HFFc6 (cell line): ENCODE measurements around the gene TMEM200B. TPM values are rescaled to one million over a fixed set of nuclear protein-coding genes. Genes with fewer than 3 reads are reported as not detected.

Source experiments
- DNase-seq: peaks from one replicate; pipeline ENCODE4 v3.0.0-alpha.2; 2018
- H3K27ac Mint-ChIP-seq: 2 replicates; pipeline ENCODE4 v1.8.0; 2020; ENCODE audit warnings: mild to moderate bottlenecking, mixed read lengths
- H3K27me3 Mint-ChIP-seq: 2 replicates; pipeline ENCODE4 v1.8.0; 2021; ENCODE audit warnings: mild to moderate bottlenecking, moderate library complexity, mixed read lengths; ENCODE audit not compliant: insufficient read depth
- H3K36me3 Mint-ChIP-seq: 2 replicates; pipeline ENCODE4 v1.8.0; 2021; ENCODE audit warnings: low read depth, mixed read lengths
- H3K4me1 Mint-ChIP-seq: 2 replicates; pipeline ENCODE4 v1.8.0; 2020; ENCODE audit warnings: low read depth, mixed read lengths
- H3K4me3 Mint-ChIP-seq: 2 replicates; pipeline ENCODE4 v1.8.0; 2020; ENCODE audit warnings: mild to moderate bottlenecking, moderate library complexity, mixed read lengths
- H3K9me3 Mint-ChIP-seq: 2 replicates; pipeline ENCODE4 v1.8.0; 2020; ENCODE audit warnings: mild to moderate bottlenecking, mixed read lengths
- total RNA-seq, 6 experiments: library from RNA; stranded (reverse); fragmentation: NEBNext Ultra II Directional; extraction: Animal tissue kit (Norgen Biotek cat#: 25700); gene quantifications; 2 replicates in 1 of 6; 3 replicates in 5 of 6; pipeline ENCODE4 v1.2.3, GENCODE V29; 2021
- TF ChIP-seq, protein P1 (sequence below): fragments of 200-600 bp; sonication (generic); IDR thresholded peaks from 2 replicates; pipeline ENCODE4 v1.5.0; 2021; ENCODE audit warnings: antibody characterized with exemption, mild to moderate bottlenecking

The TMEM200B gene
- total RNA-seq, 6 experiments from 2014 or later: 12.7 to 15.4 (median 13.6) TPM

DNA sequence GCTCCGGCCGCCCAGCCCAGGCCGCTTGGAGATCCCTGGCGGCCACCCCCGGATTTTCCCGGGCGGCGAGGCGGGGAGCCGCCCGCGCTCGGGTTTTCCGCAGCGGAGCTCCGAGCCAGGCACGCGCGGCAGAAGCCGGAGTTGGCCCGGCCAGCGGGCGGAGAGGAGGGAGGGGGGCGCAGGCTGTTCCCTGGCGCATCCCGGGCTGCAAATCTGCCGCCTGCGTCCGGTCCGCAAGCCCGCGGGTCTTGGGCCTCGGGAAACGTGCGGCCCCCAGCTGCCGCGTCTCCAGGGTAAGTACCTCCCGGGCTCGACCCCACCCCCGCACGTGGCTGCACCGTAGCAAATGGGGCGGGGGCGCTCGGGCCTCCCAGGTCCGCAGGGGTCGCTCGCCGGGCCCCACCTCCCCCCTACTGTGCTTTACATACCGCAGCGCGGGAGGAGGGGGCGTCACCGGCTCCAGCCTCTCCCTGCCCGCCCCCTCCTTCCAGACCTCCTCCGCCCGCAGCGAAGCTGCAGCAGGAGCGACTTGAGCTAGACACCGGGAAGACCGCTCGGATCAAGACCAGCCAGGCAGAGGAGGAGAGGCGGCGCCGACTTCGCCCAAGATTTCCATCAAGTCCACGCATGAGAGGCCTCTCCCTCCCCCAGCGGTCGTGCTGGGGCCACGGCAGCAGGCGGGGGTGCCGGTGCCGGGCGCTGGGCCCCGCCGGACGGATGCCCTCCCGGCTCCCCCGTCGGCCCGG, 1.6 kb downstream of the TMEM200B start:
- H3K36me3 Mint-ChIP-seq: no peaks in the 10 kb centered on the region
- peak overlapping the region; percentile 94 for H3K27ac Mint-ChIP-seq
- H3K4me3 Mint-ChIP-seq: peak overlapping the region; percentile 86
- no peak for DNase-seq
- peaks cover 4% of the 10 kb centered on the region for H3K27me3 Mint-ChIP-seq
- TF ChIP-seq, protein P1, sequence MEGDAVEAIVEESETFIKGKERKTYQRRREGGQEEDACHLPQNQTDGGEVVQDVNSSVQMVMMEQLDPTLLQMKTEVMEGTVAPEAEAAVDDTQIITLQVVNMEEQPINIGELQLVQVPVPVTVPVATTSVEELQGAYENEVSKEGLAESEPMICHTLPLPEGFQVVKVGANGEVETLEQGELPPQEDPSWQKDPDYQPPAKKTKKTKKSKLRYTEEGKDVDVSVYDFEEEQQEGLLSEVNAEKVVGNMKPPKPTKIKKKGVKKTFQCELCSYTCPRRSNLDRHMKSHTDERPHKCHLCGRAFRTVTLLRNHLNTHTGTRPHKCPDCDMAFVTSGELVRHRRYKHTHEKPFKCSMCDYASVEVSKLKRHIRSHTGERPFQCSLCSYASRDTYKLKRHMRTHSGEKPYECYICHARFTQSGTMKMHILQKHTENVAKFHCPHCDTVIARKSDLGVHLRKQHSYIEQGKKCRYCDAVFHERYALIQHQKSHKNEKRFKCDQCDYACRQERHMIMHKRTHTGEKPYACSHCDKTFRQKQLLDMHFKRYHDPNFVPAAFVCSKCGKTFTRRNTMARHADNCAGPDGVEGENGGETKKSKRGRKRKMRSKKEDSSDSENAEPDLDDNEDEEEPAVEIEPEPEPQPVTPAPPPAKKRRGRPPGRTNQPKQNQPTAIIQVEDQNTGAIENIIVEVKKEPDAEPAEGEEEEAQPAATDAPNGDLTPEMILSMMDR: no peak
- H3K9me3 Mint-ChIP-seq: no peaks in the 10 kb centered on the region
- peaks cover 21% of the 10 kb centered on the region for H3K4me1 Mint-ChIP-seq

DNA sequence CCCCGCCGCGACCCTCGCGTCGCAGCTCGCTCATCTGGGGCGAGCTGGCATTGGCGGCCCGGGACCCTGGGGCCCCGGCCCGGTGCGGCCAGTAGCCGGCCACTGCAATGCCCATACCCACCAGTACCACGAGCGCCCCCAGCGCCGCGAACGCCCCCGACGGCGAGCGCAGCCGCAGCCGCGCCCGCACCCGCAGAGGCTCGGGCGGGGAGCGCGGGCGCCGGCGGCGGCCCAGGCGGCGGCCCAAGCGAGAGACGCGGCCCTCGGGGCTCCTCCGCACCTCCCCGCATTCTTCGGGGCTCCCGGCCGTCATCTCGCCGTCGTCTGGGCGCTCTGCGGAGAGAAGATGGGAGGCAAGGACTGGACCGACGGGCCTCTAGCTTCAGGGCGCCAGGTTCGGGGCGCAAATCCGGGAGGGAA, 2.2 kb downstream of the TMEM200B start:
- Mint-ChIP-seq H3K36me3 (no peaks in the 10 kb centered on the region), H3K27me3 (peaks cover 4% of the 10 kb centered on the region), H3K9me3 (no peaks in the 10 kb centered on the region), H3K4me3 (peak overlapping the region; percentile 42; the same call in 1 of the 2 replicates), H3K27ac (no peak overlapping the region), H3K4me1 (peaks cover 21% of the 10 kb centered on the region)
- TF ChIP-seq, protein P1: peak; percentile 25; the same call in 1 of the 2 replicates
- no peak for DNase-seq

DNA sequence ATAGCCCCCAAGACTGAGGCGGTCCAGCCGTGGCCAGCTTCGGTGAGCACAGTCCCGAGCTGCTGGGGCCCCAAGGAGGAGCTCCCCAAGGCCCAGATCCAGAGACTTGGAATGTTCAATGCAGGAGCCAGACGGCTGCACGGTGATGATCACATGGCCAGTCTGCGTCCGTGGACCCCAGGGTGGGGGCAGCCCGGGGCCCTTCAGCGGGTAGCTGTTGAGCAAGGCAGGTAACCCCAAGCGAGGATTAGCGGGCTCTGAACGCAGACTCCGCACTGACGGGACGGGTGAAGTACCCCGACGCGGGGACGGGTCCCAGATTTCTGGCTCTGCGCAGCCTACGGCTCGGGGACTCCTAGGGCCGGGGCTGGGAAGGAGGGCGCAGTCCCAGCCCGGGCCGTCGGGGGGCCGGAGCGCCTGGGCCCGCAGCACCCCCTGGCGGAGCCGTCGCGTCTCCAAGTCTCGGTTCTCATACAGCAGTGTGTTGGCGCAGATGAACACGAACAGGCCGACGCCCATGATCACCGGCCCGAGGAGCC, 2.7 kb downstream of the TMEM200B start:
- no peak overlapping the region for H3K27ac Mint-ChIP-seq
- peaks cover 20% of the 10 kb centered on the region for H3K4me1 Mint-ChIP-seq
- no peaks in the 10 kb centered on the region for H3K36me3 Mint-ChIP-seq
- TF ChIP-seq, protein P1: peak; percentile 71
- peak overlapping the region; percentile 9; the same call in 1 of the 2 replicates for H3K4me3 Mint-ChIP-seq
- no peaks in the 10 kb centered on the region for H3K9me3 Mint-ChIP-seq
- no peak for DNase-seq
- H3K27me3 Mint-ChIP-seq: peaks cover 4% of the 10 kb centered on the region

DNA sequence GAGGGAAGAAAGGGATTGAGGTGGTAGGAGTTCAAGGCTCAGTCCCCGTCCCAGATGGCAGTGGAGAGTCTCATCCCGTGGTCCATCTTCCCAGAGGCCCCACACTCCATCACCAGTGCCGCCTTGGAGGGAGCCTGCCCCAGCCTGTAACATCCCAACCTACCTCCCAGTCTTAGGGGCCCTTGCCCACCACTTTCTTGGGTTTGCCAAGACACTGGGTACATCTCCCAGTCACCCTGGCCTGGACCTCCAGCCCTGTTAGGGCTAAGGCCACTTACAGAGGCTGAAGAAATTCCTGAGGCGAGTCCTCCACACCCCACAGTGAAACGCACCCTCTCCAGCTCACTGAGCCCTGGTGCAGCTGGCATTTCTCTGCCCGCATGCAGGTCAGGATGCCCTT, 3.3 kb downstream of the TMEM200B start:
- H3K27ac Mint-ChIP-seq: peak overlapping the region; percentile 53; the same call in 1 of the 2 replicates
- H3K36me3 Mint-ChIP-seq: no peaks in the 10 kb centered on the region
- H3K27me3 Mint-ChIP-seq: peaks cover 2% of the 10 kb centered on the region
- DNase-seq: no peak
- TF ChIP-seq, protein P1: no peak
- H3K4me1 Mint-ChIP-seq: peaks cover 13% of the 10 kb centered on the region
- H3K4me3 Mint-ChIP-seq: no peak overlapping the region; the same call in 1 of the 2 replicates
- no peaks in the 10 kb centered on the region for H3K9me3 Mint-ChIP-seq

DNA sequence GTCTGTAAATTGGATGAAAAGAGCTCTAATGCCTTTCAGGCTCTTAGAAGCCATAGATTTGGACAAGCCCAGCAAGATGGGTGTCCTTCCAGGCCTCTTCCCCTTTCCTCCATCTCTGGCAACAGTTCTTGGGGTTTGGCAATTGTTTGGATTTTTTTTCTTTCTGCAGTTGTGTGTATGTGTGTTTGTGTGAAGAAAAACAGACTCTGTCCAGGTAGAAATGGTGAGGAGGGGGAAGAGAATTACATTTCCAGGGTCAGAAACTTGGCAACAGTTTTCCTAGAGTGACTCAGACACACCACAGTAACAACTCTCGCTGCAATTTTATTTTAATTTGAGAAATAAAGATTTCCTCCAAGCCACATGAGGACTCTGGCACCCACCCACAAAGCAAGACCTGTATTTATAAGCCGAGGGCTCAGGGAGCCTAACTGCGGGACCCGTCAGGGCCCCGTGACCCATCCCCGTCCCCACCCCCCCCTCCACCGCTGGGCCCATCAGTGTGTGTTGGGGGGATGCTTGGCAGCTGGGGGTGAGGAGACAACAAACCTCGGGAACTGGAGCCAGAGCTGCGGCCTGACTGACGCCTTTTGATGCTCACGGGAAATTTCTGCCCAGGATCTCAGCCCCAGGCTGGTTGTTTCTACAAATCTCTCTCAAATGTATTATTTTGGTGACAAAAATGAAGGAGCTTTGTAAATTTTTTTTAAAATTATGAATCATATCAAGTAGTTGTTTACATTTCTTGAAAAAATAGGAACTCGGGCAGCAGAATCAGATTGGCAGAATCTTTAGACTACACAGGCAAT, 4.4 kb downstream of the TMEM200B start:
- TF ChIP-seq, protein P1: no peak
- Mint-ChIP-seq H3K36me3 (no peaks in the 10 kb centered on the region), H3K4me1 (peaks cover 11% of the 10 kb centered on the region; the same call in 1 of the 2 replicates), H3K4me3 (no peak overlapping the region), H3K27ac (peak overlapping the region; percentile 6; the same call in 1 of the 2 replicates), H3K9me3 (no peaks in the 10 kb centered on the region), H3K27me3 (peaks cover 2% of the 10 kb centered on the region; the same call in 1 of the 2 replicates)
- DNase-seq: no peak
